SU-DHL-6 (cell line): ENCODE data around the gene SLC66A1.

Experiments
- H2AFZ ChIP-seq: fragments of 200-600 bp; sonication (generic); 2 replicates; pipeline ENCODE4 v1.6.1; 2014; ENCODE audit warnings: low read depth, mild to moderate bottlenecking, moderate library complexity, mixed read lengths, antibody characterized with exemption, low read length; ENCODE audit not compliant: severe bottlenecking
- H3F3A ChIP-seq: fragments of 200-600 bp; shearing (Covaris generic); 2 replicates; pipeline ENCODE4 v1.6.0; 2016; ENCODE audit warnings: antibody characterized with exemption, mild to moderate bottlenecking; ENCODE audit not compliant: insufficient read depth
- H3K27ac ChIP-seq: fragments of 200-600 bp; sonication (generic); 2 replicates; pipeline ENCODE4 v1.5.1; 2016; ENCODE audit warnings: low read depth, mild to moderate bottlenecking, low read length, moderate library complexity, mixed read lengths
- H3K27me3 ChIP-seq: fragments of 200-600 bp; sonication (generic), shearing (Covaris generic); 2 replicates; pipeline ENCODE4 v1.6.0; 2014; ENCODE audit warnings: mild to moderate bottlenecking, low read length
- H3K36me3 ChIP-seq: fragments of 200-600 bp; sonication (generic); 2 replicates; pipeline ENCODE4 v1.6.1; 2014; ENCODE audit warnings: mild to moderate bottlenecking, low read length, mixed read lengths
- H3K4me2 ChIP-seq: fragments of 300-600, 200-600 bp; shearing (Covaris generic), sonication (generic); 2 replicates; pipeline ENCODE4 v1.6.0; 2014; ENCODE audit warnings: low read length, low read depth, mild to moderate bottlenecking; ENCODE audit not compliant: poor library complexity, severe bottlenecking
- H3K4me3 ChIP-seq: fragments of 200-600 bp; sonication (generic); 2 replicates; pipeline ENCODE4 v1.5.1; 2014; ENCODE audit warnings: antibody characterized with exemption, low read length, mild to moderate bottlenecking, mixed read lengths; ENCODE audit not compliant: insufficient read depth, poor library complexity, severe bottlenecking
- H3K79me2 ChIP-seq: fragments of 200-600 bp; sonication (generic); 2 replicates; pipeline ENCODE4 v1.6.1; 2014; ENCODE audit warnings: mild to moderate bottlenecking, low read length, moderate library complexity; ENCODE audit not compliant: insufficient read depth
- H3K9ac ChIP-seq: fragments of 200-600 bp; sonication (generic); 2 replicates; pipeline ENCODE4 v1.7.0; 2014; ENCODE audit warnings: mild to moderate bottlenecking, low read length
- H3K9me2 ChIP-seq: fragments of 200-600 bp; sonication (generic); replicated peaks from 2 replicates; pipeline ENCODE4 v1.6.1; 2014; ENCODE audit warnings: low read length; ENCODE audit not compliant: insufficient read depth
- H3K9me3 ChIP-seq: fragments of 200-600 bp; sonication (generic); 2 replicates; pipeline ENCODE4 v1.6.1; 2014; ENCODE audit warnings: low read length, mixed read lengths; ENCODE audit not compliant: insufficient read depth
- H4K20me1 ChIP-seq: fragments of 200-600 bp; sonication (generic); 2 replicates; pipeline ENCODE4 v1.6.1; 2014; ENCODE audit warnings: low read depth, mild to moderate bottlenecking, antibody characterized with exemption, low read length, moderate library complexity, mixed read lengths
- EZH2phosphoT487 ChIP-seq: fragments of 200-600 bp; sonication (generic), shearing (Covaris generic); conservative IDR thresholded peaks from 2 replicates; pipeline ENCODE4 v1.6.1; 2018; ENCODE audit warnings: mild to moderate bottlenecking, antibody characterized with exemption, low read length, moderate library complexity, mixed read lengths
- TF ChIP-seq, protein P1 (sequence below): fragments of 200-600 bp; sonication (generic); IDR thresholded peaks from one replicate; pipeline ENCODE4 v1.5.1; 2017; ENCODE audit warnings: antibody characterized with exemption, mild to moderate bottlenecking, low read length, moderate library complexity; ENCODE audit not compliant: insufficient read depth, poor library complexity, severe bottlenecking

SLC66A1 gene

DNA sequence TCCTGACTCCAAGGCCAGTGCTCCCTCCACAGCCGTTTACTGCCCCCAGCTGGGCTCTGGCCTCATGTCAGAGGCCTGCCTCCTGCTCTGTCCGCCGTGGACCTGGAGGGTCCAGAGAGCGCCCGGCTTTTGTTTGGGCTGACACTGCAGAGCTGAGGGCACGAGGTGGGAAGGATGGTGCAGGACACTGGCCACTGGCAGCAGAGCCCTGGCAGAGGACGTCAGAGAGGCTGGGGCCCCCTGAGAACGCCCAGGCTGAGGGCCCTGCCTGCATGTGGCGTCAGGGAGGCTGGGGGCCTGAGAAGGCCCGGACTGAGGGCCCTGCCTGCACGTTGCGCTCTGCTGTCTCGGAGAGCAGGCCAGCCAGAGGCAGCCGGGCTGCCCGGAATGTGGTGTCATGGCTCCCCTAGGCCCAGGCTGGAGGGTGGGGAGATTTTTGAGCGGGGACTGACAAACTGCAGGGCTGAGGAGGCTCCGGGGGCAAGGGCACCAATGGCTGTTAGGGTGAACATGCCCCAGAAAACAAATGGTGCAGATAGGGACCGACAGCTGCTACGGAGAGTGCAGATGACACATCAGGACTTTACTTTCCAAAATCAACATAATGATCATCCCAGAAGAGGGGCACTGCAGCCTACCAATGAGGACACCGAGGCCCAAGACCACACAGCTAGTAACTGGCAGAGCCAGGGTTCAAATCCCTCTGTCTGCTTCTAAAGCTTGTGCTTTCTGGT is 31.7 kb downstream of the SLC66A1 start:
- Histone ChIP-seq H3K9ac (no peak overlapping the region), H3K36me3 (no peaks in the 10 kb centered on the region), H3K79me2 (no peaks in the 10 kb centered on the region), H3K27me3 (no peaks in the 10 kb centered on the region), H3K27ac (no peak overlapping the region), H3K9me3 (no peaks in the 10 kb centered on the region), H3K4me3 (no peak overlapping the region), H4K20me1 (no peaks in the 10 kb centered on the region), H2AFZ (no peak overlapping the region), H3F3A (no peaks in the 10 kb centered on the region), H3K4me2 (no peak overlapping the region), H3K9me2 (no peaks in the 10 kb centered on the region)
- TF ChIP-seq, protein P1, sequence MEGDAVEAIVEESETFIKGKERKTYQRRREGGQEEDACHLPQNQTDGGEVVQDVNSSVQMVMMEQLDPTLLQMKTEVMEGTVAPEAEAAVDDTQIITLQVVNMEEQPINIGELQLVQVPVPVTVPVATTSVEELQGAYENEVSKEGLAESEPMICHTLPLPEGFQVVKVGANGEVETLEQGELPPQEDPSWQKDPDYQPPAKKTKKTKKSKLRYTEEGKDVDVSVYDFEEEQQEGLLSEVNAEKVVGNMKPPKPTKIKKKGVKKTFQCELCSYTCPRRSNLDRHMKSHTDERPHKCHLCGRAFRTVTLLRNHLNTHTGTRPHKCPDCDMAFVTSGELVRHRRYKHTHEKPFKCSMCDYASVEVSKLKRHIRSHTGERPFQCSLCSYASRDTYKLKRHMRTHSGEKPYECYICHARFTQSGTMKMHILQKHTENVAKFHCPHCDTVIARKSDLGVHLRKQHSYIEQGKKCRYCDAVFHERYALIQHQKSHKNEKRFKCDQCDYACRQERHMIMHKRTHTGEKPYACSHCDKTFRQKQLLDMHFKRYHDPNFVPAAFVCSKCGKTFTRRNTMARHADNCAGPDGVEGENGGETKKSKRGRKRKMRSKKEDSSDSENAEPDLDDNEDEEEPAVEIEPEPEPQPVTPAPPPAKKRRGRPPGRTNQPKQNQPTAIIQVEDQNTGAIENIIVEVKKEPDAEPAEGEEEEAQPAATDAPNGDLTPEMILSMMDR = no peak
- TF ChIP-seq EZH2phosphoT487 = no peak

DNA sequence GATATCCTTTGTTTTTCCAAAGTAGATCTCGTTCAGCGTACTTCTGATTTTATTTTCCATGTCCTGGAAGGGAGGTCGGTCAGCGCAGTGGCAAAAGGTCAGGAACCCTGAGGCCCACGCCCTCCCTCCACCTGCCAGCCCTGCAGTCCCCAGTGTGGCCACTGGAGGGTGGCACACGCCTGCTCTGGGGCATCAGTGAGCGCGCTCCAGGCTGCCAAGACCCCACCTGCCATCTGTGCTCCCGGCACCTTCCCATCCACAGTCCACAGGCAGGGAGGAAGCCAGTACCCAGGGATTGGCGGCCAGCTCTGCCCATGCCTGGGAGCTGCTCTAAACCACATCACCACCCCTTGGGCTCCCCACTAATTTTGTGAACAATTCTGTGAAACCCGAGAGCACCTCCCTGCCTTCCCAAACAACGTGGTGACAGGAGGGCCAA is 32.3 kb downstream of the SLC66A1 start:
- Histone ChIP-seq H3K9ac (no peak overlapping the region), H3K9me3 (no peaks in the 10 kb centered on the region), H2AFZ (no peak overlapping the region), H4K20me1 (no peaks in the 10 kb centered on the region), H3K27me3 (no peaks in the 10 kb centered on the region), H3F3A (no peaks in the 10 kb centered on the region), H3K4me3 (no peak overlapping the region), H3K9me2 (no peaks in the 10 kb centered on the region), H3K27ac (no peak overlapping the region), H3K36me3 (no peaks in the 10 kb centered on the region), H3K4me2 (no peak overlapping the region), H3K79me2 (no peaks in the 10 kb centered on the region)
- TF ChIP-seq, protein P1 = peak; percentile 57
- TF ChIP-seq EZH2phosphoT487 = no peak

DNA sequence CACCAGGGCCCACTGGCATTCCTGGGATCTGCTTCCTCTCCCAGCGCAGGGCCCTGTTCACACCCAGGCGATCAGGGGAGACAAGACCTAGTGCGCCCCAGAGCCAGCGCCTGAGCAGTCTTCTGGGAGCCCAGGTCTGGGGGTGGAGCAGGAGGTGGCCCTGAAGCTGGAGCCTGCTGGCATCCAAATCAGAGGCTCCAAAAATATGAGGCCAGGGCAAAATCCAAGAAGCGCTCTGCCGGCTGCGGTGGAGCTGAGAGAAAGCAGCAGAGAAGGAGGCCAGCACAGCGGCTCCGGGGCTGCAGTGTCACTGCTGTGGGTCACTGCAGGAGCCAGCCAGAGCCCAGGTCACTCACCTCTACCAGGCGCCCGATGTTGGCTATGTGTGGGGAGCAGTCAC is 32.7 kb downstream of the SLC66A1 start:
- no peaks in the 10 kb centered on the region for H3K27me3 ChIP-seq
- no peaks in the 10 kb centered on the region for H3K9me2 ChIP-seq
- no peak overlapping the region for H3K9ac ChIP-seq
- no peak overlapping the region for H3K27ac ChIP-seq
- H2AFZ ChIP-seq = no peak overlapping the region
- no peaks in the 10 kb centered on the region for H3K9me3 ChIP-seq
- no peaks in the 10 kb centered on the region for H3K36me3 ChIP-seq
- H3K4me3 ChIP-seq = no peak overlapping the region
- no peaks in the 10 kb centered on the region for H3F3A ChIP-seq
- no peak overlapping the region for H3K4me2 ChIP-seq
- TF ChIP-seq EZH2phosphoT487 = no peak
- TF ChIP-seq, protein P1 = no peak
- no peaks in the 10 kb centered on the region for H3K79me2 ChIP-seq
- no peaks in the 10 kb centered on the region for H4K20me1 ChIP-seq
